ENCODE data around the gene POLR1B. TPM values are rescaled to one million over a fixed set of nuclear protein-coding genes. Genes with fewer than 3 reads are reported as not detected.
"Not testable (repeated sequence)": the region's sequence is repeated elsewhere in the genome, so short reads cannot be mapped to it uniquely, and the experiment has no call there.

The POLR1B gene
- total RNA-seq, 1 experiment from 2014 or later = 83.6 TPM

GRCh38 chr2:112612283-112612682 is 70.0 kb downstream of the POLR1B start:
- H3K27me3 ChIP-seq (ENCODE audit: insufficient read depth, low read length); H3K36me3 Mint-ChIP-seq (ENCODE audit: insufficient read depth in 1 of 3, low read depth in 3 of 3); H2BK120ac ChIP-seq (ENCODE audit: low read depth, low read length, poor library complexity, severe bottlenecking); H3K4me1 ChIP-seq (ENCODE audit: insufficient read depth, low read length); H3K9me3 ChIP-seq (ENCODE audit: control insufficient read depth, low read depth, low read length); H2BK20ac ChIP-seq (ENCODE audit: low read depth, low read length, poor library complexity, severe bottlenecking); H3K4ac ChIP-seq (ENCODE audit: low read depth, low read length); H4K20me1 ChIP-seq (ENCODE audit: control insufficient read depth, insufficient read depth, insufficient read length); H2BK5ac ChIP-seq (ENCODE audit: insufficient read length, low read length); H3K23ac ChIP-seq (ENCODE audit: insufficient read length, low read depth, low read length); H3K23me2 ChIP-seq (ENCODE audit: insufficient read length, low read depth, low read length, poor library complexity, severe bottlenecking); H2AK5ac ChIP-seq (ENCODE audit: insufficient read length, low read length); DNase-seq; H2BK15ac ChIP-seq (ENCODE audit: low read depth, low read length); H3T11ph ChIP-seq (ENCODE audit: low read length); H3K56ac ChIP-seq (ENCODE audit: insufficient read length, low read depth, low read length); H3K27ac Mint-ChIP-seq; H3K14ac ChIP-seq (ENCODE audit: insufficient read depth, low read length); H4K91ac ChIP-seq (ENCODE audit: insufficient read length, low read depth, low read length); H3K9ac ChIP-seq (ENCODE audit: extremely low read depth, insufficient read length, low read length); H2BK12ac ChIP-seq (ENCODE audit: insufficient read length, low read depth, low read length); H4K5ac ChIP-seq (ENCODE audit: insufficient read length, low read depth, low read length); H3K27ac ChIP-seq (ENCODE audit: insufficient read length, low read depth, low read length); H3K79me1 ChIP-seq (ENCODE audit: insufficient read depth, low read depth, low read length, poor library complexity, severe bottlenecking); H4K8ac ChIP-seq (replicated peaks; ENCODE audit: insufficient read length, low read depth, low read length); H3K4me3 Mint-ChIP-seq; H3K4me2 ChIP-seq (ENCODE audit: insufficient read depth, insufficient read length, low read length); H2AFZ ChIP-seq (ENCODE audit: low read length); H3K79me2 ChIP-seq (ENCODE audit: insufficient read depth, low read length); H3K18ac ChIP-seq (ENCODE audit: insufficient read length, low read depth, low read length): not testable (repeated sequence)
- peaks cover 11% of the 10 kb centered on the region; the same call in 1 of the 2 replicates for H3K27me3 Mint-ChIP-seq (ENCODE audit: low read depth)
- WGBS (ENCODE audit: extremely low coverage, insufficient read length, low lambda C conversion rate) = no CpG with 5 or more reads among the region's 1 CpG
- H3K4me1 Mint-ChIP-seq = peaks cover 18 to 22% of the 10 kb centered on the region in 2 experiments
- H3K9me3 Mint-ChIP-seq = peaks cover 14 to 19% of the 10 kb centered on the region in 2 experiments; a peak in 3 of 5 replicates

Data from H9 (cell line).